GM12878 (cell line): ENCODE data around the gene GNAI2. TPM values are rescaled to one million over a fixed set of nuclear protein-coding genes. Genes with fewer than 3 reads are reported as not detected.

Experiments used
- ATAC-seq: fragments of 200-7000 bp; cut with Tn5 transposase; 3 replicates; pipeline ENCODE4 v1.9.1; 2020; ENCODE audit warnings: mild to moderate bottlenecking, moderate library complexity
- BruUV-seq: library from RNA; stranded (reverse); fragments of 400-500 nt; replicated peaks from 2 replicates; lab custom pipeline; 2021; lab: Mats Ljungman, UMichigan
- CTCF ChIA-PET: fragments of 300-600 bp; sonication (Branson Sonifier 250); formaldehyde crosslinking; extraction: SDS; loops from one replicate; lab custom pipeline; 2021; ENCODE audit warnings: inconsistent platforms; lab: Yijun Ruan, JAX
- POLR2A ChIA-PET: fragments of 350-600 bp; formaldehyde crosslinking; extraction: SDS; loops from one replicate; lab custom pipeline; 2021; ENCODE audit warnings: inconsistent platforms; lab: Charles Lee
- RAD21 ChIA-PET: fragments of 300-600 bp; sonication (Branson Sonifier 250); formaldehyde crosslinking; loops from one replicate; lab custom pipeline; 2023; ENCODE audit warnings: antibody characterized with exemption; ENCODE audit not compliant: unreplicated experiment; lab: Charles Lee
- SMC1A ChIA-PET: fragments of 300-600 bp; sonication (Branson Sonifier 250); formaldehyde crosslinking; loops from one replicate; lab custom pipeline; 2023; ENCODE audit not compliant: unreplicated experiment, uncharacterized antibody; lab: Charles Lee
- DNase-seq: peaks from one replicate; pipeline ENCODE4 v3.0.0-alpha.2; 2011; ENCODE audit warnings: low read depth, low spot score
- FAIRE-seq: peaks from 3 replicates; lab custom pipeline; 2011; peaks lifted over from hg19 to GRCh38; lab: Jason Lieb, UNC
- H2AFZ ChIP-seq: 2 replicates; pipeline ENCODE4 v1.6.0; 2011; ENCODE audit warnings: low read depth, low read length, control low read depth; ENCODE audit not compliant: control insufficient read depth
- H3K27ac ChIP-seq: 2 replicates; pipeline ENCODE4 v1.5.1; 2011; ENCODE audit warnings: control low read depth; ENCODE audit not compliant: control insufficient read depth, insufficient read depth
- H3K27me3 ChIP-seq, 2 experiments: replicated peaks in 1 of 2; 2 replicates each; pipeline versions ENCODE4 v1.6.0 to v1.6.1; 2011; ENCODE audit warnings: low read length in 1 of 2; ENCODE audit not compliant: control insufficient read depth in 2 of 2, insufficient read depth in 2 of 2
- H3K36me3 ChIP-seq, 2 experiments: 2 replicates each; pipeline ENCODE4 v1.5.1; 2011; ENCODE audit warnings: low read length in 1 of 2; ENCODE audit not compliant: control insufficient read depth in 2 of 2, insufficient read depth in 2 of 2
- H3K4me1 ChIP-seq: 2 replicates; pipeline ENCODE4 v1.6.1; 2011; ENCODE audit warnings: mild to moderate bottlenecking, low read length, moderate library complexity, mixed read lengths; ENCODE audit not compliant: control insufficient read depth, insufficient read depth
- H3K4me2 ChIP-seq: 2 replicates; pipeline ENCODE4 v1.6.0; 2011; ENCODE audit warnings: control low read depth; ENCODE audit not compliant: control insufficient read depth, insufficient read depth
- H3K4me3 ChIP-seq: fragments of 200-600 bp; sonication (generic); 2 replicates; pipeline ENCODE4 v1.5.1; 2016
- H3K79me2 ChIP-seq: 2 replicates; pipeline ENCODE4 v1.6.0; 2011; ENCODE audit warnings: low read length; ENCODE audit not compliant: control insufficient read depth, insufficient read depth
- H3K9ac ChIP-seq: 2 replicates; pipeline ENCODE4 v1.8.0; 2011; ENCODE audit warnings: low read length, control low read depth, mixed read lengths; ENCODE audit not compliant: control insufficient read depth, insufficient read depth
- H3K9me3 ChIP-seq: replicated peaks from 3 replicates; pipeline ENCODE4 v1.5.1; 2011; ENCODE audit warnings: mild to moderate bottlenecking, low read length; ENCODE audit not compliant: control insufficient read depth, insufficient read depth
- H4K20me1 ChIP-seq: 2 replicates; pipeline ENCODE4 v1.6.0; 2011; ENCODE audit not compliant: control insufficient read depth, insufficient read depth
- EZH2 ChIP-seq: IDR thresholded peaks from 2 replicates; pipeline ENCODE4 v1.6.1; 2012; ENCODE audit warnings: low read depth, mild to moderate bottlenecking, control low read depth, inconsistent platforms, low read length, borderline replicate concordance; ENCODE audit not compliant: control insufficient read depth
- MLLT1 ChIP-seq: fragments of 450-650 bp; IDR thresholded peaks from 2 replicates; pipeline ENCODE4 v1.6.1; 2016; ENCODE audit warnings: mild to moderate bottlenecking
- SUZ12 ChIP-seq: fragments of 200-600 bp; sonication (generic); IDR thresholded peaks from one replicate; pipeline ENCODE4 v1.6.1; 2018; ENCODE audit warnings: antibody characterized with exemption, mild to moderate bottlenecking; ENCODE audit not compliant: unreplicated experiment
- WGBS: methylation state at CpG from one replicate; pipeline ENCODE4 v1.1.6; 2016; ENCODE audit warnings: low lambda C conversion rate; ENCODE audit not compliant: insufficient replicate concordance, insufficient coverage; ENCODE audit errors: missing lambda C conversion rate; 5-methylcytosine and 5-hydroxymethylcytosine counted together
- in situ Hi-C: fragments of 300-500 bp; cut with MboI; formaldehyde crosslinking; loops from 9 replicates; pipeline ENCODE4 v1.14.3; 2018; ENCODE audit warnings: mixed read lengths
- intact Hi-C: fragments of 100-400 bp; cut with micrococcal nuclease; formaldehyde crosslinking; loops from one replicate; pipeline ENCODE4 v1.14.2; 2022; ENCODE audit not compliant: unreplicated experiment
- polyA plus RNA-seq, 11 experiments: library from polyadenylated mRNA; depleted of rRNA in 4 of 11; unstranded in 6 of 11; stranded (reverse) in 5 of 11; fragments of >200 nt; fragmentation: Nextera tagmentation in 4 of 11; fragmentation: Illumina TruSeq in 1 of 11; extraction: Ambion mirVana in 4 of 11; extraction: Trizol in 1 of 11; gene quantifications; 1 replicate in 1 of 11; 2 replicates in 10 of 11; pipeline versions ENCODE4 v1.2.1 to v1.2.3, GENCODE V29; 2011 to 2016; ENCODE audit warnings: inconsistent platforms in 2 of 11, missing spikeins in 2 of 11, low read depth in 1 of 11
- total RNA-seq, 4 experiments: library from RNA; depleted of rRNA in 3 of 4; stranded (reverse); fragments of >200 nt in 3 of 4; fragmentation: Illumina TruSeq in 1 of 4; extraction: Trizol in 1 of 4; gene quantifications; 2 replicates each; pipeline versions ENCODE4 v1.2.1 to v1.2.3, GENCODE V29; 2013 to 2021

GNAI2 gene
- total and polyA plus RNA-seq, 10 of the 15 experiments (the other 5 are each of a cell fraction or from before 2014, with no cell fraction given), result 5.0 to 346 (median 237) TPM

- CTCF ChIA-PET, result no interaction called here
- BruUV-seq, result no TSS peak
- SMC1A ChIA-PET, result no interaction called here
- Histone ChIP-seq H3K4me1 (no peaks in the 10 kb centered on the region), H3K27me3 (peaks cover 18 to 24% of the 10 kb centered on the region in 2 experiments), H3K4me3 (no peak overlapping the region), H3K9me3 (no peaks in the 10 kb centered on the region), H2AFZ (no peak overlapping the region), H3K9ac (no peak overlapping the region), H3K36me3 (no peaks in the 10 kb centered on the region), H3K4me2 (no peak overlapping the region), H3K27ac (no peak overlapping the region), H4K20me1 (no peaks in the 10 kb centered on the region), H3K79me2 (no peaks in the 10 kb centered on the region)
- TF ChIP-seq MLLT1 (no peak), SUZ12 (peak; percentile 51), EZH2 (0 out of 2 replicates have a peak, but pooled peaks have one; percentile 44)
- RAD21 ChIA-PET, result no interaction called here
- intact Hi-C loops (no loop called here), in situ Hi-C loops (no loop called here)
- POLR2A ChIA-PET, result no interaction called here
- 15% methylated on average over 67 of the region's 67 CpGs for WGBS
- FAIRE-seq (no peak), ATAC-seq (peak; percentile 58), DNase-seq (no peak)
These were observed 30.4 kb upstream of the GNAI2 start for GRCh38 chr3:50205413-50206276.
